A549 treated with CpdA at 1 μM for 4 hours (cell line): ENCODE results near the gene COPS3. TPM values are rescaled to one million over a fixed set of nuclear protein-coding genes. Genes with fewer than 3 reads are reported as not detected.

Experiments used
- total RNA-seq: library from RNA; stranded (reverse); fragments of 200-300 nt; extraction: Qiagen RNA extraction; gene quantifications from 5 replicates; pipeline ENCODE4 v1.2.3, GENCODE V29; 2022; ENCODE audit warnings: low read depth

Gene COPS3
- total RNA-seq = 144 to 151 TPM (median 146 TPM) in 5 replicates

DNA sequence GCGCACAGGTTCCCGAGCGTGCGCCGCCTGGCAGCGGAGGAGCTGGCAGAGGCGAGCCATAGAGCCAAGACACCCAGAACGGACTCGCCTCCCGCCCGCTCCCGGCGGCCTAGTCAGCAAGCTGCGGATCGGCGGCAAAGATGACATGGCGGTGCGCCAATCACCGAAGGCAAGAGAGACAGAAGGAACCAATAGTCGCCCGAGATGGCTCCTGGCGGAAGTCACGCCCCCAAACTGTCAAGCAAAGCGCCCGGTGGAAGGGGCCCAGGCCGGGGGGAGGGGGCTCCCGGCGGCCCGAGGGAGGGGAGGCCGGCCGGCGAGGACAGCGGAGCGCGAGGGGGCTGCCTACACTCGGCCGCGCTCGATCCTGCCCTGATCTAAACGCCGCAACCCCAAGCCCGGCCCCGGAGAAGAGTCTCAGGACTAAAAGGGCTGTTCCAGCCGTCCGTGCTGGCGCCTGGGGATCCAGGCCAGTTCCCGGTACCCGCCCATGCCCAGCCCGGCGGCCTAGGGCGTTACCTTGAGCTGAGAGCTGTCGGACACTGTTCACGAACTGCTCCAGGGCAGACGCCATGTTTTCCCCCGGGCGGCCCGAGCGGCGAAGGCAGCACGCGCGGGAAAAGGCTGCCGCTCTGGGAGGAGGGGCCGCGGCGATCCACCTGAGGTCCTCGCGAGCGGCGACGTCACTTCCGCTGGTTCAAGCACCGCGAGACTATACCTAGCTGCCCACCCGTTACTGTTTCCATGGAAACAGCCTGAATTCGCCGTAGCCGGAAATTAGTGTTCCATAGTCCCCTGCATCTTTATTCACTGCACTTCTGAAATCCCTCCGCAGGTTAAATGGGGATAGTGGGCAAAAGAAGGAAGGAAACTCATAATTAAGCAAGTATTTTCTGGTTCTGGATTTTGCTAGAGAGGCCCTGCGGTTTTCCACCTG is at the start of gene COPS3:
COPS3 (minus strand) TSS at position 634 of the 937 bp plus-strand sequence; CDS start at position 574, 60 bp downstream.

DNA sequence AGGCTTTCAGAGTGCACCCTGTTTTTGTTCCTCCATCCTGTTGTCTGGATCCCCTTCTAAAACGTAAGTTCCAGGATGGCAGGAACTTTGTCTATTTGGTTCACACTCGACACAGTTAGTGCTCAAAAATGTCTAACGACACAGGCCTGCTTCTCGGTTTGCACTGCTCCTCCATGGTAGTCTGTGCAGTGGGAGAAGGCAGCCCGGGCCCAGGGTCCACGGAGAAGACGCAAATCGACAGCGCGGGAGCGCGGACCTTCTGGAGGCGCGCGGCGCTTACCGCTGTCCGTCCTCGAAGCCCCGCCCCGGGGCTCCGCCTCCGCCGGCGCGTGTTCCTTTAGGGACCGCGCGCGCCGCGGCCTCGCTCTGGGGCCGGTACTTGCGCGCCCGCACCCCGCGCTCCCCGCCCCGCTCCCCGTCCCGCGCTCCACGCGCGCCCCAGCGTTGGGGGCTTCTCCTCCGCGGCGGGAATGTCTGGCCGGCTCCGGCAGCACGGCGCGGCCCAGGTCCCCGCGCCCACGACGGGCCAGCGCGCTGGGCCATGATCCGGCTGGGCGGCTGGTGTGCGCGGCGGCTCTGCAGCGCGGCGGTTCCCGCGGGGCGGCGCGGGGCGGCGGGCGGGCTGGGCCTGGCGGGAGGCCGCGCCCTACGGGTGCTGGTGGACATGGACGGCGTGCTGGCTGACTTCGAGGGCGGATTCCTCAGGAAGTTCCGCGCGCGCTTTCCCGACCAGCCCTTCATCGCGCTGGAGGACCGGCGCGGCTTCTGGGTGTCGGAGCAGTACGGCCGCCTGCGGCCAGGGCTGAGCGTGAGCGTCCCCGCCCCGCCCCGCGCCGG is 22.2 kb upstream of the COPS3 start, which contains the start of gene NT5M:
NT5M (plus strand) TSS at position 364 of the 837 bp plus-strand sequence; CDS start at position 542, 178 bp downstream.

DNA sequence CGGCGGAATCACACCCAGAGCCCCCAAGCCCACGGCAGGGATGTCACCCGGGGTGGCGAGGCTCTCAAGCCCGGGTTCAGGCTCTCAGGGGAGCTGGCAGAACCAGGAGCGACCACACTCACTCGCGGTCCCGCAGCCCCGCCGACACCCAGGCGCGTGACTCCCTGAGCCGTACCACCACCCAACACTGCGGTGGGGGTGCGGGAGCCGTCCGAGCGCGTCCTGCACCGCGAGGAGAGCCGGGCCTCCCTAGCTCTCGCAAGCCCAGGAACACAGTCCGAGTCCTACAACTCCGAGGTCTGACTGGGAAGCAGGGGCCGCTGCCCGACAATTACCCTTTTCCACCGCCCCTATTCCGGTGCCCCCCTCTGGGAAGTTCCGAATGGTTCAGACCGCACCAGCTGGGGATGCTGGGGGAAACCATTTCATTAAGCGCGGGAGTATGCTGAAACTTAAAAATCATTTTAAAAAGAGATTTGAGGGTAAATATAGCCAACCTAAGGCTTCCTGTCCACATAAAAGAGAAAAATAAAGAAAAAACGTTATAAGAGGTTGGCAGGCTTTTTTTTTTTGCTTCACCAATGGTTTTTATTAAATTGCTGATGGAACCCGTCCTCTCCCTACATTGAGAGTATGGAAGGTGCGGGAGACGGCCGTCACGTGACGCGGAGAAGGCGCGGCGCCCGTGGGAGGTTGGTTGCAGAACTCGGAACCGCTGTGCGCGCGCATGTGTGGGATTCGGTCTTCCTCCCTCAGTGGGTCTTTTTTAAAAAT is 43.8 kb downstream of the COPS3 start, which contains the start of gene FLCN:
FLCN (minus strand) TSS at position 143 of the 774 bp plus-strand sequence. CDS start 9,031 bp downstream, outside the sequence.

DNA sequence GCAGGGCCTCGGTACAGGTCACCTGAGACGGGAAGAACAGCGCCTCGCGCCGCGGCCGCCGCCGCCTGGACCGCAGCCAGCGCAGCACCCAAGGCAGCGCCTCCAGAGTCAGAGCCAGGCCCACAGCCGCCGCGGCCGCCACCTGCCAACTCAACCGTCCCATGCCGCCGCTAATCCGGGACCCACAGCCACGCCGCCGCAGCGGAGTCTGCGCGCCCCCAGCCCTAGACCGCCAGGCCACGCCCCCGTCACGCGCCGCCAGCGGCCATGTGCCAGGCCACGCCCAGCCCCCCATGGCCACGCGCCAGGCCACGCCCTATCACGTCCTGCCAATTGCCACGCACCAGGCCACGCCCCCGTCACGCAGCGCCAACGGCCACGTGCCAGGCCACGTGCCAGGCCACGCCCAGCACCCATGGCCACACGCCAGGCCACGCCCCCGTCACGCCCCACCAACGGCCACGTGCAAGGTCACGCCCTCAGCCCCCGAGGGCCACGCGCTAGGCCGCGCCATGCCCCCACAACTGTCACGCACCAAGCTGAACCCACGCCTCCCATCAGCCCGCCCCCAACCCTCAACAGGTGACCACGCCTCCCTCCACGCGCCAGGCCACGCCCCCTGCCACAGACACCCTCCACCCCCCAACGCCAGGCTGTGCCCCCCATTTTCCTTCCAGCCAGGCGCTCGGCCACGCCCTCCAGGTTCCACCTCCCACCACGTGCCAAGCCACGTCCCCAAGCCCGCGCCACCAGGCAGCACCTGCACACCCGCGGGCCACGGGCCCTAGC is 74.7 kb downstream of the COPS3 start, which contains the start of gene PLD6:
PLD6 (minus strand) TSS at position 210 of the 789 bp plus-strand sequence; CDS start at position 163, 47 bp downstream.

Other genes with a start within 250 kb of the COPS3 start
- 273 to 433 TPM (median 369 TPM) in 5 replicates for gene MPRIP, start 238.8 kb downstream of the COPS3 start, total RNA-seq
- gene PLD6, start 74.9 kb downstream of the COPS3 start, total RNA-seq = 6.0 to 7.2 TPM (median 6.5 TPM) in 5 replicates
- 32.8 to 40.1 TPM (median 34.4 TPM) in 5 replicates for gene FLCN, start 44.1 kb downstream of the COPS3 start, total RNA-seq
- gene NT5M, start 22.1 kb upstream of the COPS3 start, total RNA-seq = 7.5 to 11.8 TPM (median 9.7 TPM) in 5 replicates
- 16.9 to 19.0 TPM (median 18.3 TPM) in 5 replicates for gene MED9, start 195.8 kb upstream of the COPS3 start, total RNA-seq
- gene RASD1, start 215.1 kb upstream of the COPS3 start, total RNA-seq = 0.37 to 1.1 TPM (median 0.89 TPM) in 5 replicates